Islet of Langerhans (tissue), 1 donor: ENCODE data around the gene TH.

ENCODE experiments used
- FAIRE-seq: peaks from one replicate; lab custom pipeline; 2011; peaks lifted over from hg19 to GRCh38; lab: Jason Lieb, UNC

Gene TH

GRCh38 chr11:2142300-2142759, 29.3 kb downstream of the TH start:
- FAIRE-seq: no peak

- FAIRE-seq: no peak
Observed at GRCh38 chr11:2140411-2141400, 30.9 kb downstream of the TH start.

GRCh38 chr11:2139621-2140337, 31.8 kb downstream of the TH start:
- no peak for FAIRE-seq

- no peak for FAIRE-seq
Observed at GRCh38 chr11:2139123-2139521, 32.5 kb downstream of the TH start, which contains the start of gene IGF2. Gene IGF2 (minus strand): TSS chr11:2139389. CDS start chr11:2135523, 3,866 bp downstream.

DNA sequence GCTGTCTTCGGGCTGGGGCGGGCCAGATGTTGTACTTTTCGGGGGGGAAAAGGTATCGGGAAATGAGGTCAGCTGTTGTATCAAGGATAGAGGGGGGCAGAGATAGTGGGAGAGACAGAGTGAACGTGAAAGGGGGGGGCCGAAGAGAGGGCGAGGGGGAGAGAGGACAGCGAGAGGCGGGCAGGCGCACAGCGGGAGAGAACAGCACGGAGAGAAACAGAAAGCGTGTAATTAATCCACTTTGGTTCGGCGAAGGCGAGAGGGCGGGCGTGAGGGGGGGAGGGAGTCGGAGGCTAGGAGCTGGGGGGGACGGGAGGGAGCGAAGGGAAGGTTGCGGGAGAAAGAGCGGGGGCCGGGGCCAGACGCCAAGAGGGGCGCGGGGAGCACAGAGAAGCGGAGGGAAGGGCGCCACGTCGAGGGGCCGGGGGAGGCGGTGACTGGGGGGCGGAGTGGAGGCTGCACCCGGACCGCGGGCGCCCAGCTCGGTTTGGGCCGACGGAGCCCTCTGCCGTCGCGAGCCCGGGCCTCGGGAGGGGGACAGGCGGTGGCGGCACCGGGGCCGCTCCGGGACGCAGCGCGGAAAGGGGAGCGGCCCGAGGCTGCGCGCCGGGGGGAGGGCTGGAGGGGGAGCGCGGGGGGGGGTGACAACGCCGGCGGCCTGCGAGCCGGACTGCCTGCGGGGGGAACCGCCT, 33.0 kb downstream of the TH start:
- FAIRE-seq: no peak

DNA sequence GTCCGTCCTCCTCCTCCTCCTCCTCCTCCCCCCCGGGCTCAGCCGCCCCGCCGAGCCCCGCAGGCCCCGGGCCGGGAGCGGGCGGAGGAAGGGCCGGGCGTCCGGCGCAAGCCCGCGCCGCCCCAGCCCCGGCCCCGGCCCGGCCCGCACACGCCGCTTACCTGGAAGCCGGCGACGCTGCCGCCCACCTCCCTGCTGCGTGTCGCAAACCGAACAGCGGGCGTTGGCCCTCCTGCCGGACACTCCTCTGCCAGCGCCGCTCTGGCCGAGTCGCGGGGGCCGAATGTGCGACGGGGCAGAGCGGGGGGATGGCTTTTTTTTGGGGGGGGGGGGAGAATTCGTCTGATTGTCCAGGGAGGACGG, 33.6 kb downstream of the TH start:
- FAIRE-seq: no peak

DNA sequence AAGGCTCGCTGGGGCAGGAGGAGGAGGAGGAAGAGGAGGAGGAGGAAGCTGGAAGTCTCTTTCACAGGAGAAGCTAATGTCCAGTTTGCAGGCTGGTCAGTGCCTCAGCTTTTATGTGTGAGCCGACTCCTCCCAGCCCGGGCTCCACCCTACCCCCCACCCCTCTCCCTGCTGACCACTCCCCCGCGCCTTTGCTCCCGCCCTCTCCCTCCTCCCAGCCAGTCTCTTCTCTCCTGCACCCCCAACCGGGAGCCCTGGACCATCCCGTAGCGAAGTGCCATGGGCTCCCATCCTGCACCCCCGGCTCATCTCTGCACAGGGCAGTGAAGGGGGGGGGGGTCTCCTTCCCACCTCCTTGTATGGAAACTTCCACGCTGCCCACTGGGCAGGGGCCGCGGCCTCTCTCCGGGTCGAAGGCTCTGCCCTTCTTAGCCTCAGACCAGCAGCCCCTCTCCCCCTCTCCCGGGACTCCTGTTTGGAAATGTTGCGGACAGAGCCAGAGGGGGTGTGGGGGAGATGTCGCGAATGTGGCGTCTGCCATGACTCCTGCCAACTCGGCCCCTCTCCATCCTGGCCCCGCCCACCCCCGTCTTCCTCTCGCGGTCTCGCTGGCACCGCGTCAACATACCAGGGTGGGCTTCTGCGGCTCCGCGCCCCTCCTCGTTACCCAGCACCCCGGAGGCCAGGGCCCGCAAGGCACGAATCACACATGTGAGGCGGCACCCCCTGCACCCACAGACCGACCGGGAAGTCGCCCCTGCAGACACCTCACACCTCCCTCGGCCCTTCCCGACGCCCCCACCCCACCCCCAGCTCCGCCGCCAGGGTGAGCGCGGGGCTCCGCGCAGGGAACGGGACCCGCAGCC, 34.2 kb downstream of the TH start:
- FAIRE-seq: no peak

- no peak for FAIRE-seq
Observed at GRCh38 chr11:2136952-2137201, 34.7 kb downstream of the TH start.

DNA sequence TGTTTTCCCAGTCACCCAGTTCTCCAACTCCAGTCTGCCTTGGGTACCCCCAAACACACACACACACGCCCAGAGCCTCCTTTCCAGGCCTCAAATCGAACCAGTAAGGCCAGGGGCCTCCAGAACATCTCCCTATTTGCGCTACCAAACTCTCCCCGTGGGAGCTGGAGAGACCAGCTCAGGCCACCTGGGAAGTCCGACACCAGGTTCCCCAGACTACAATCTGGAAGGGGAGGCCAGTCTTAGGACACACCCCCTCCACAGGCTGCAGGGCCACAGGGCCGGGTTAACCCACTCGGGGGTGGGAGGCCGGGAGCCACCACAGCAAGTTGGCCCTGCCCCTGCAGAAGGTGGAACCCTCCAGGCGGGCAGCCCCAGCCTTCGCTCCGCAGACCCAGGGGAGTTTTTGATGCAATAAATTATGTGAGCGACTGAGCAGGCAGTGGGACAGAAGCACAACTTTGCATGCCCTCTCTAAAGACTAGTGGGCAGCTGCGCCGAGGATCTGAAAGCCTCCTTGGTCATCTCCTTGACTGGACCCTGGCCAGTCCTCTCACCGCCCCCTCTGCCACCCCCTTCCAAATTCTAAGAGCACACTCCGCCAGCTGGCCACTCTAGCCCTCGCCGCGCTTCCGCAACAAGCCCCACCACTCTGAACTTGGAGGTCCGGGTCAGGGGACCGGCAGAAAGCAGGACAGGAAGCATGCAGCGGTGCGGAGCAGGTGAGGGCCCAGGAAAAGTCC, 35.2 kb downstream of the TH start:
- FAIRE-seq: no peak

DNA sequence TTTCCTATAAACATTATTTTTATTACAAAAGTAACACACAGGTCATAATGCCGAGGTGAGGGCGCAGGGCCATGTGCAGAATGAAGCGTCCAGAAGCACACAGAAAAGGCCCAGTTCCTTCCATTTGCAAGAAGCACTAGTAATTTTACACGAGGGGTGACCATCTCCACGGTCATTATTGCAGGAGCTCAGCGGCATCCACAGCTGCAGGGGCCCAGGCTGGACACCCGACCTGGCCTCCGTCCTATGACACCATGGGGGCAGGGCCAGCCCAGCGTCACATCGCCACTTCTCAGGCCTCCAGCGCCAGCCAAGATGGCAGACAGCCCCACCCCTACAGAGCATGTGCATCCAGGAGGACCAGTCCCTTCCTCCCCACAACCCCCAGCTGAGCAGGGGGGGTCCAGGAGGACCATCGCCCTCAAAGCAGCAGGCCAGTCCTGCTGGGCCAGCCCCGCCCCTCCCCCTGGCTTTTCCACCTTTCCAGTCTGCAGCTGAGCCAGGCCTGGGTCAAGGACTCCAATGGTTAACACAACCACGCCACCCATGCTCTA, 35.9 kb downstream of the TH start:
- FAIRE-seq: no peak

DNA sequence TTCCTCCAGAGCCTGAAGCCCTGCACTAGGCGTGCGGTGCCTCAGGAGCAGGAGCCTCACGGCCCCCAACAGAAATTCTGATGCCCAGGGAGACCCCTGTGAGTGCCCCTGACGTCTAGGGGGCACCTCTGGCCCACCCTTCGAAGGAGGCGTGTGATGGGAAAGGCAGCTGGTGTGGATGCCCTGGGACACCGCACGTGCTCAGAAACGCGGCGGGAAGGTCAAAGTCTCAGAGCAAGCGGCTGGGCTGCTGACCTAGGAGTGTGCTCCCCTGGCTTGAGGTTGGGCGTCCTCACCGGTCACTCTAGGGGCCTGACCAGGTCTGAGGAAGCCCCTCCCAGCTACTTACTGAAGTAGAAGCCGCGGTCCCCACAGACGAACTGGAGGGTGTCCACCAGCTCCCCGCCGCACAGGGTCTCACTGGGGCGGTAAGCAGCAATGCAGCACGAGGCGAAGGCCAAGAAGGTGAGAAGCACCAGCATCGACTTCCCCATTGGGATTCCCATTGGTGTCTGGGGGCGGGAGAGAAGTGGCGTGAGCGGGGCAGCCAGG, 36.5 kb downstream of the TH start:
- FAIRE-seq: no peak

GRCh38 chr11:2134022-2135010, 37.3 kb downstream of the TH start:
- FAIRE-seq: no peak

DNA sequence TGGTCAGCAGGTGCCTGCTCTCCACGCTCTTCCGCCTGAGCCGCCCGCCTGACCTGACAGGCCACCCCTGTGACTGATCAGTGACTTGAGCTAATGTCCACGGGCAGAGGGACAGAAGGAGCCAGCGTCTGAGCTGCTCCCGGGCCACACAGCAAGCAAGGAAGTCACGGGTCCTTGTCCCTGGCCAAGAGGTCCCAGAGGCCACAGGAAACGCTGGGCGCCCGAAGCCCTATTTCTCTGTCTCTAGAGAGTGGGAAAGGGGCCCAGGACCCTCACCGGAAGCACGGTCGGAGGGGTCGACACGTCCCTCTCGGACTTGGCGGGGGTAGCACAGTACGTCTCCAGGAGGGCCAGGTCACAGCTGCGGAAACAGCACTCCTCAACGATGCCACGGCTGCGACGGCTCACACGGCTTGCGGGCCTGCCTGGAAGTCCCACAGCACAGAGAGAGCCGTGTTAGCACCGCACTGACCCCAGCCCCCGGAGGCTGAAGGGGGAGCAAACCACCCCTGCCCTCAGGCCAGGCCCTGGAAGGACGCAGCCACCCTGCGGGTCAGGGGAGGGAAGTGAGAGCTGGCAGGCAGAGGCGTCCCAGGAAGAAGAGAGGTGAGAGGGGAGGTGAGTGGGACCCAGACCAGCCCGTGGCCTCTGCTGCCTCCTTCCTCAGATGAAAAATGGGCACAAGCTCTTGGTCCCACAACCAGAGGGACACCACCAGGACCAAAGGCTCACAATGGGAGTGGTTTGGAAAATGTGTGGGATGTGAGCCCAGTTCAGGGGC, 38.2 kb downstream of the TH start:
- FAIRE-seq: no peak

GRCh38 chr11:2132874-2133240, 38.8 kb downstream of the TH start:
- no peak for FAIRE-seq

DNA sequence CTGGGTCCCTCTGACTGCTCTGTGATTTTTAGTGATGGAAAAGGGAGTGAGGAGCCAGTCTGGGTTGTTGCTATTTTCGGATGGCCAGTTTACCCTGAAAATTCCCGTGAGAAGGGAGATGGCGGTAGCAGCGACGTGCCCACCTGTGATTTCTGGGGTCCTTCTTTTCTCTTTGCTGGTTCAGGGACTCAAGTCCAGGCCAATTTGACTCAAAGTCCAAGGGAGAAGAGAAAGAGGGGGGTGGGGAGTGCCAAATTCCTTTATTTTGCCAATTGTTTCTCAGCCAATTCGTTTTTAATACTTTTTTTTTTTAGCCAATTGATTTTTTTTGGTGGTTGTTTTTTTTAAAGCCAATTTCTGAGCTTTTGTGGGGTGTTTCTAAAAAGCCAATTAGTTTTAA, 39.4 kb downstream of the TH start:
- FAIRE-seq: no peak

DNA sequence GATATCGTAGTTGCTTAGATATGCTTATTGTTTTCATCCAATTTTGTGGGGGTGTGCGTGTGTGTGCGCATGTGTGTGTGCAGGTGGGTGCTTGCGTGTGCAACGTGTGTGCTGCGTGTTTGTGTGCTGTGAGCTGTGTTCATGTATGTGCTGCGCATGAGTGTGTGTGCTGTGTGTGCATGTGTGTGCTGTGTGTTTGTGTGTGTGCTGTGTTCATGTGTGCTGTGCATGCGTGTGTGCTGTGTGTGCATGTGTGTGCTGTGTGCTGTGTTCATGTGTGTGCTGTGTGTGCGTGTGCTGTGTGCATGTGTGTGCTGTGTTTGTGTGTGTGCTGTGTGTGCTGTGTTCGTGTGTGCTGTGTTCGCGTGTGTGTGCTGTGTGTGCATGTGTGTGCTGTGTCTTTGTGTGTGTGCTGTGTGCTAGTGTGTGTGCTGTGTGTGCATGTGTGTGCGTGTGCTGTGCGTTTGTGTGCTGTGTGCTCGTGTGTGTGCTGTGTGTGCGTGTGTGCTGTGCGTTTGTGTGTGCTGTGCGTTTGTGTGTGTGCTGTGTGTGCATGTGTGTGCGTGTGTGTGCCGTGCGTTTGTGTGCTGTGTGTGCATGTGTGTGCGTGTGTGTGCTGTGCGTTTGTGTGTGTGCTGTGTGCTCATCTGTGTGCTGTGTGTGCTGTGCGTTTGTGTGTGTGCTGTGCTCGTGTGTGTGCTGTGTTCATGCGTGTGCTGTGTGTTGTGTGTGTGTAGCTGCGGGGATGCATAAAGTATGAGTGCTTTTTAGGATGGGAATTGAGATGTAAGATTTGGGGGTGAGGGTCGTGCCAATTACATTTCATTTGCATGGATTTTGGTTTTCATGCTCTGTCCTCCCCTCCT, 40.0 kb downstream of the TH start:
- no peak for FAIRE-seq

GRCh38 chr11:2130881-2131352, 40.7 kb downstream of the TH start:
- FAIRE-seq: no peak
